NCI-H510A treated with DMSO at 0.1 percent for 48 hours (cell line): ENCODE measurements around the gene KLHDC3.
"Not testable (repeated sequence)": the region's sequence is repeated elsewhere in the genome, so short reads cannot be mapped to it uniquely, and the experiment has no call there.

ENCODE experiments used
- DNase-seq: peaks from one replicate; lab custom pipeline; 2025; lab: John Stamatoyannopoulos, UW

KLHDC3 gene

DNA sequence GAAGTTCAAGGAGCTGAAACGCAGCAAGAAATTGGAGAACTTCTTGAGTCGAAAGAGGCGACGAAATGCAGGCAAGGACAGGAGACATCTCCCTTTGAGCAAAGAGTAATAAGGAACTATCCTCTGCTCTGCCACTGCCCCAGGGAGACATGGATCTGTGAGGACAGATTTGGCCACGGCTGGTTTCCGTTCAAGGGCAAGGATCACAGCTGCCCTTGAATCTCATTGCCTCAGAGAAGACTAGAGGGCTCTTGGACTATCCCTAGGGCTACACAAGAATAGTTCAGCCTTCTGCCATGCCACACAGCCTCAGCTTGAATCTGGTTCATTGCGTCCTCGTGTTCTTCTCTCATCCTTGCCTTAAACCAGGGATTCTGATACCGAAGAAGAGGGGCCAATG, 15.1 kb downstream of the KLHDC3 start:
- no peak for DNase-seq

DNA sequence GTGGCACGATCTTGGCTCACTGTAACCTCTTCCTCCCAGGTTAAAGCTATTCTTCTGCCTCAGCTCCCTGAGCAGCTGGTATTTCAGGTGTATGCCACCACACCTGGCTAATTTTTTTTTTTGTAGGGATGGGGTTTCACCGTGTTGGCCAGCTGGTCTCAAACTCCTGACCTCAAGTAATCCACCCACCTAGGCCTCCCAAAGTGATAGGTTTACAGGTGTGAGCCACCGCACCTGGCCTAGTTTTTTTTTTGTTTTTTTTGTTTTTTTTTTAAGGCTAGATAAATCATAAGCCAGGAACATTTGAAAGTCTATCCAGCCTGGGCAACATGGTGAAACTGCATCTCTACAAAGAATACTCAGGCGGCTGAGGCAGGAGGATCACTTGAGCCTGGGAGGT, 18.3 kb downstream of the KLHDC3 start:
- no peak for DNase-seq

DNA sequence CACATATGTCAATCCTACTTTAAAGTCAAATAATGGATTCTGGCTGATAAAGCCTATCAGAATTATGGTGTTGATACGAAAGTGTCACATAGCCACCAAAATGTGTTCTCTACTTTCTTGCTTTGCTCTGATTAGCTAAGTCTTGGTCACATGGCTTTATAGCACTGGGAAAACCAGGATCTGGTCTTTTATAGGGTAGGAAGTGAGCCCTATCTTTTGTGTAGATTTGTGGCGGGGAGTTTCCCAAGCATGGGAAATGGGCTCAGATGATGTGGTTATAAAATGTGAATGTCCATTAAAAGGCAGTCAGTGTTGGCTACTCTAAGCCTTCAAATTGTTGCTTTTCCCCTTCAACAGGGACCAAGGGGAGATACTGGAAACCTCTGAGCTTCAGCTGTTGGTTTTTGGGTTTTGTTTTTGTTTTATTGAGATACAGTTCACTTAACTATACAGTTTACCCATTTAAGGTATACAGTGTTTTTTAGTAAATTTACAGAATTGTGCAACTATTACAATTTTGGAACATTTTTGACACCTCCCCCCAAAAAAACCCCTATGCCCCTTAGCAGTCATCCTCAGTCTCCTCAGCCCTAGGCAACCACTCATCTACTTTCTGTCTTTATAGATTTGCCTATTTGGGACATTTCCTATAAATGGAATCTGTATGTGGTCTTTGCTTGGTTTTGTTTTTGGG, 19.6 kb downstream of the KLHDC3 start:
- no peak for DNase-seq

DNA sequence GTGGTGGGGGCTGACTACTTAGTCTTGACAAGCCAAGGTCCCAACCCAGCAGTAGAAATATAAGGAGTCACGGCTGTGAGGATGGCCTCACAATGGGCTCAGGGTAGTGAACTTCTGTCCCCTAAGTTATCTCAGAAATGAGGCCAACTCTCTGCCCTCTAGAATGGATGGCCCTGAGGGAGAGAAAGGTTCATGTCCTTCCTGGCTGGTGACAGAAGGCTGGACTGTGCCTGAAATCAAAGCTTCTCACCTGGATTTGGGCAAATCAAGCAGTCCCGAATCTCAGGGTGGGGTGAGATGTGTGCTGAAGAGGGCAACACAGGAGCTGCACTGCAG, 20.1 kb downstream of the KLHDC3 start:
- DNase-seq = no peak

DNA sequence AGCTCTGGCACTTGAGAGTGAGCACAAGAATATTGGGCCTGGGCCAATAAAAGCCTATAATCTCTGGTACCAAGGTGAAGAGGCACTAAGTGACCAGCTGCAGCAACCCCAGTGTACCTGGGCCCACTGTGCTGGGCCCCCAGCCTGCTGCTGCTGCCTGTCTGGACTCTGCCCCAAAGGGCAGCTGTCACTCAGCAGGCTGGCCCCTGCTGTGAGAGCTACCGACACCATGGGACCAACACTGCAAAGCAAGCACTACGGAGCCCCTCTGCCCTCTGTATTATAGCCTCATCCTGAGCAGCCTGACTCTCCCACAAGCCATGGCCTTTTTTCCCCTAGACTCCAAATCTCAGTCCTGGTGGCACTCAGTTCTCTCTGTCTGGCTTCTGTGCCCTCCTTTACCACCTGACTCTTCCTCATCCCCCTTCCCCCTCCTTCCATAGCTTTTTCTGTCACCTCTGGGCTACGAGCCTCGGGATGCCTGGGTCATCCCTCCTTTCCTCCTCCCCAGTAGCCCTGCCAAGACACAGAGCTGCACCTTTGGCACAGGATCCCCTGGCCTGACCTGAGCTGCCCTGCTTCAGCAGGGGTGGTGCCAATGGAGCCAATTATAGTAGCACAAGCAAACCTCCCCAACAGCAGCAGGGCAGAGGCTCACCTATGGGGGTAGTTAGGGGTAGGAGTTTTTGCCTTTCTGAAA, 21.6 kb downstream of the KLHDC3 start:
- no peak for DNase-seq

DNA sequence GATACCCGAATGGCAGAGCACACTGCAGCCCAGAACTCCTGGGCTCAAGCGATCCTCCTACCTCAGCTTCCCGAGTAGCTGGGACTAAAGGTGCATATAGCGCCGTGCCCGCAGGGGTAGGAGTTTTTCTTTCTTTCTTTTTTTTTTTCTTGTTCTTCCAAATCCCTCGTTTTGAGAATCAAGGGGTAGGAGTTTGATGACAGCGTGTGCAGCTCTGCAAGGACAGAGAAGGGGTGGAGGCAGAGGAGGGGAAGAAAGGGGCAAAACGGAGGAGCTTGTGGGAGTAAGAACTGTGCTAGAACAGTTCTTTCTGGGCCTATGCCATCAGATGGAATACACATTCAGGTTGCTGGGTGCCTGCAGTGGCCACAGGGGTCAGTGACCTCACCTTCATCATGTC, 22.7 kb downstream of the KLHDC3 start:
- DNase-seq = no peak

DNA sequence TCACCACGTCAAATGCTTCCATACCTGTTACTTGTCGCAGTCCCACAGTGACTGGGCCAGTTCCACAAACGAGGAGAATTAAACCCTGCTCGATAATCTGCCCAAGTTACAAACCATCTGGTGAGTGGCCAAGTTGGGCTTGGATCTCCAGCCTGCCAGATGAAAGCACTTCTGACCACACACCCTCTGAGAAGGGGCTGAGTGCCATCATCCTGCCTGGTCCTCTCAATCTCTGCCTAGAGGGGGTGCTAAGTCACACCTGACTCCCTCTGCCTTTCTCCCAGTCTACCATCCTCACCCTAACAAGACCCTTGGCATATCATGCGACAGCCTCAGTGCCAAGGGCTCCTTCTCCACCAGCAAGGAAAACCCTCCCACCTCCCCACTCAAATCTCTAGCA, 23.1 kb downstream of the KLHDC3 start:
- no peak for DNase-seq

DNA sequence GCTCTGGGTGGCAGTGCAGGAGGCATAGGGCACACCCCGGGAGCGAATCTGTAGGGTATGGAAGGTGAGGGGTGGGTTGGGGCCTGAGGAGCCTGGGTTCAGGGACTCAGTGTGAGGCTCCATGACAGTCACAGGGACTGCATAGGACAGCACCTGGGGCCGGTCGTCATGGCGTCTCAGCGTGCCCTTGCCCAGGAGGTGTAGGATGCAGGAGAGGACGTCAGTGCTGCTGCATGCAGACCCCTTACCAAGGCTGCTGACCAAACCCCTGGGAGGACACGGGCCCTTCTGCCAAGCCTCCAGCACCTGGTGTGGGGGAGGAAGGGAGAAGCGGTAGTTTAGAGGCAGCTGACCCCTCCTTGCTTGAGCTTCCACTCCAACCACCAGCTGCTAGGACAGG, 23.7 kb downstream of the KLHDC3 start:
- no peak for DNase-seq

DNA sequence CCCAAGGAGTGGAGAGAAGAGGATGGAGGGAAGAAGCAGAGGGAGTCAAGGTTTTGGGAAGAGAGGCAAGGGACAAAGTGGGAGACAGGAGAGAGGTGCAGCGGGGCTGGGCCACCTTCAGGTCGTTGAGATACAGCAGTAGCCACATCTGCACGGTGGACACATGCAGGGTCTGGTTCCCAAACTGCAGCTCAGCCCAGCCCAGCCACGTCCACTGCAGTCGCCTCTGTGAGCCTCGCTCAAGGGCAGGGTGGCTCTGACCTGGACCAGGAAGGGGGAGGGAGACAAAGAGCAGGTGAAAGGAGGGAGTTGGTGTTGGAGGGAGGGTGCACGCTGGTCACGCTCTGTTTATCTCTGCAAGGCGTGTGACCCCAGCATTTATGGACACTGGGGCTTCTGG, 24.7 kb downstream of the KLHDC3 start:
- no peak for DNase-seq

DNA sequence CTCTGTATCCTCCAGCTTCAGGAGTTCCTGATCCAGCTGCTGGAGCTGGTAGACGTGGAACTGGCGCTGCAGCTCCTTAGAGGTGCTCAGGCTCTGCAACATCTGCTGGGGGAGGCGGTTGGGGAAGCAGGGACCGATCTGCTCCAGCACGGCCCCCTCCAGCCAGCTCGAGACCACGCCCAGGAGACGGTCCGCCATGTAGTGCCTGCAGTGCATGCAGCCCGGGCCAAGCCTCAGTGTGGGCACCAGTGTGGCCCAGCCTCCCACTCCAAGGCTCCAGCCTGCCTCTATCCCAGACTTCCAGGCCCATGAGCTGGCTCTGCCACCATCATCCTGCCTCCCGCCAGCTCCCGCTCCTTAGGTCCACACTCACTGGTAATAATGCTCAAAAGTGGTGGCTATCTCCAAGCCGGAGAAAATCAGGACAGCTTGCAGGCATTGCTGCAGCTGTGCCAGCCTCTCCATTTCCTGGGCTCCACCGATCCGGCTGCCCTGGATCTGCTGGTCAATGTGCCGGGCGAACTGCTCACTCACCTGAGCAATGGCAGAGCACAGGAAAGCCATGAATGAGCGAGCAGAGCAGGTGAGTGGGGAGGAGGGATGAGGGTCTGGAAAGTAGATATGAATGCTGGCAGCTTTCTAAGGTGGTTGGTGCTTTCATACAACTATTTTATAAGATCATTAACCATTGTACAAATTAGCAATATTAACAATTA, 26.7 kb downstream of the KLHDC3 start:
- DNase-seq = no peak

DNA sequence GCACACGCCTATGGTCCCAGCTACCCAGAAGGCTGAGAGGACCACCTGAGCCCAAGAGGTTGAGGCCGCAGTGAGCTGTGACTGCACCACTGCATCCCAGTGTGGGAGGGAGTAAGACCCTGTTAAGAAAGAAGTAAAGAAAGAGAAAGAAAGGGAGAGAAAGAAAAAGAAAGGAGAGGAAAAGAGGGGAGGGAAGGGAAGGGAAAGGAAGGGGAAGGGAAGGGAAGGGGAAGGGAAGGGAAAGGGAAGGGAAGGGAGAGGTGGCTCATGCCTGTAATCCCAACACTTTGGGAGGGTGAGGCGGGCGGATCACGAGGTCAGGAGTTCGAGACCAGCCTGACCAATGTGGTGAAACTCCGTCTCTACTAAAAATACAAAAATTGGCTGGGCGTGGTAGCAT, 27.4 kb downstream of the KLHDC3 start:
- DNase-seq = not testable (repeated sequence)

DNA sequence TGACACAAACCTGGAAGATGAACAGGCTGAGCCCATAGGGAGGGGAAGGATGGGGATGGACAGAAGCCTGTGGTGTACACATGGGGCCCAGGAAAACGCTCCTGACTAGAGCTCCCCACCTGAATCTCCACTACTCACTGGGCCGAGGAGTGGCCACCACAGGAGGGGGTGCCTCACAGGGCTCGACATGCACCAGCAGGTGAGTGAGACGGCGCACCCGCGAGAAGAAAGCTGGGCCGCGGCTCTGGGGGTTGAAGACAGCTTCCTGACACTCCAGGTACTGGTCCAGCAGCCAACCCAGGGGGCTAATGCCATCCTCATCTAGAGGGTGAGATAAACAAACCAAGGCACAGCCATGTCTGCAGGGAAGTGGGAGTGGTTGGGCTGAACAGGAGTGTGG, 29.3 kb downstream of the KLHDC3 start:
- no peak for DNase-seq

DNA sequence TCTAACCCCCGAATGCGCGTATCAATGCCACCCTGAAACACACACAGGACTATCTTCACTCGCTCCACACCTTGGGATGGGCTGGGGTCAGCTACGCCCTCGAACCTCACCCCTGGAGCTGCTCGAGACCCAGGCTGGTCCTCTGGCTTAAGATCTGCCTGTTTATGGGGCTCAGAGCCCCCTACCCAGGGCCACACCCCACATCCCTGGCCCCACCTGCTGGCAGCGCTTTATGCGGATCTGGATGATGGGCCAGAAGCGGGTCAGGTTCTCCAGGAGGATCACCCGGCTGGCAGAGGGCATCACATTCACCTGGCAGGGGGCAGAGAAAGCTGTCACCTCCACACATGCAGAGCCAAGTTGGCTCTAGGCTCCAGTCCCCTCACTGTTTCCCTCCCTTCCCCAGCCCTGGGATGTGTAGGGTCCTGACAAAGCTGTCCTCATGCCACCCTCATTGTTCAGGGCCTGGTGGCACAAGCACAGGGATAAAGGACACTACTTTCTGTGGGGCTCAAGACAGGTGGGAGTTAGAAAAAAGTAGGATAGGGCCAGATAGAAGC, 31.4 kb downstream of the KLHDC3 start:
- DNase-seq = no peak

DNA sequence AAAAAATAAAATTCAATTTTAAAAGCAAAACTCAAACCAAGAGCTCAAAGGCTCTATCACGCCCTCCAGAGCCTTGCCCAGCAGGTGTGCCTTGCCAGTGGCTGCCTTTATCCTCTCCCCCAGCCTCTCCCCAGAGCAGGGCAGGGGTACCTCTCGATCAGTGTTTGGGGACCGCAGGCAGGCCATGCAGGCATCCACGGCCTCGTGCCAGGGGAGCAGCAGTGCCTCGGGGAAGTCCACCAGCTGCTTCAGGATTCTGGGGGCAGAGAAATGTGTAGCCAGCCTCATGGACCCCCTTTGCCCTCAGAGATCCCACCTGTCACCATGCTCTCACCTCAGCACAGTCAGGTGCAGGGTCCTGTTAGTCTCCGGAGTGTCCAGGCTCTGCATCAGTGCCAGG, 33.9 kb downstream of the KLHDC3 start:
- DNase-seq = no peak

DNA sequence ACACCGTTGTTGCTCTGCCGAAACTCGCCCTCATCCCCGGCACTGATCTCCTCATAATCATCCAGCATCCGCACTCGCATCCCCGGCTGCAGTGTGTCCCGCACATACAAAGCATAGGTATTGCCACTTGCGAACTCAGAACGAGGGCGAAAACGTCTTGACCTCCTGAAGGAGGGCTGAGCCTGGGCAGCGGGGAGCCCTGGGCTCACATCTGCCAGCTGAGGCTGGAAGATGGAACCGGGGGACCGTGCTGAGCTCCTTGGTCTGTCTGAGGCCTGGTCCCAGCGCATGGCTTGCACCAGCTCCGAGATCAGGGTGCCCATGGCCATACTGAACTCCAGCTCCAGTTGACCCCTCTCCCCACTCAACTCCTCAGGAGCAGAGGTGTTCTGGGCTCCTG, 36.9 kb downstream of the KLHDC3 start:
- DNase-seq = no peak

DNA sequence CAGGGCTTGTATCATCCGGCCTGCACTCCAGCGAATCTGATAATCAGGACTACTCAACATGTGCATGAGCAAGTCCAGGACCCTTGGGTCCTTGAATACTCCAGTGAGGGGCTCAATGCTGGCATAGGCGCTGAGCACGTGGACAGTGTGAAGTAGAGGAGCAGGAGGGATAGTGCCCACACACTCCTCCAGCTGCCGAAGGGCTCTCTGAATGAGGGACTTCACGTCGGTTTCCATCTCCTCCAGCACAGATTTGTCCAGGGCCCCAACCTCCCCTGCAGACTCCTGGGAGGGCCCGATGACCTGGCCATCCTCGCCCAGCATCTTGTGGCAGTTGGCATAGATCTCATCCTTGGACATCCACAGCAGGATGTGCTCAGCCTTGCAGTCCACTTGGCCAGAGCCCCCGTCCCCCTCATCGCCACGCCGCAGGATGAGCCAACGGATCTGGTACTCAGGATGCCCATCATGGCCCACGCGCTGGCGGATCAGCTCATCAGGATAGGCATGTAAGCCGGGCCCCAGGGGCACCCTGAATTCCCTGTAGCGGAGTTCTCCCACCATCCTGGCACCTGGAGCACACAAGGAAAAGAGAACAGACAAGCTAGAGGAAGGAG, 38.3 kb downstream of the KLHDC3 start:
- DNase-seq = no peak

DNA sequence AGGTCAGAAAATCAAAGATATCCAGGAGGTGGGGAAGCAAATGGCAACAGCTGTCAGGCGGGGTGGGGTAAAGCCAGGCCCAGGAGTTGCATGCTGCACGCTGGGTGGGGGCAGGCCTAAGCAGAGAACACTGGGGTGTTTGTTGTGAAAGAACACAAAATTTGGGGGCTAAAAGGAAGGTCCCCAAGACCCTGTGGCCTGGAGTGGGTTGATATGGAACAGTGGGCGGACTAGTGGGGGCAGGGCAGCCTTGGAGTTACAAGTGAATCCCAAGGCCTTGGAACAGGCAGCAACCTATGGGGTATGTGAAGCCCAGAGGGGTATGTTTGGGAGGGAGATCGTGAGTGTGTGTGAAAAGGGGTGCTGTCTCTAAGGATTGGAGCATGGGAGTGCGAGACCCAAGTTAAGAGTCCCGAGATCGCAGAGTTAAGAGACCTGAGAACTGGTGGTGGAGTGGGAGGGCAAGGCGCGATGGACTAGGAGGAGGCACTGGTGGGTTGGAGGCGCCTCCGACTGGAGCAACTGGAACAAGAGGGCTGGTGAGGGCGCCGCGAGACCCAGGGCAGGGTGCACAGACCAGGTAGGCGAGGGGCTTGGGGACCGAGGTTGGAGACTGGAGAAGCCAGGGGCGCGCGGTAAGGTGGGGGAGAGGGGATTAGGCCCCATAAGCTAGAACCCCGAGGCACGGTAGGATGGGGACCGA, 38.9 kb downstream of the KLHDC3 start:
- DNase-seq = peak; percentile 24

DNA sequence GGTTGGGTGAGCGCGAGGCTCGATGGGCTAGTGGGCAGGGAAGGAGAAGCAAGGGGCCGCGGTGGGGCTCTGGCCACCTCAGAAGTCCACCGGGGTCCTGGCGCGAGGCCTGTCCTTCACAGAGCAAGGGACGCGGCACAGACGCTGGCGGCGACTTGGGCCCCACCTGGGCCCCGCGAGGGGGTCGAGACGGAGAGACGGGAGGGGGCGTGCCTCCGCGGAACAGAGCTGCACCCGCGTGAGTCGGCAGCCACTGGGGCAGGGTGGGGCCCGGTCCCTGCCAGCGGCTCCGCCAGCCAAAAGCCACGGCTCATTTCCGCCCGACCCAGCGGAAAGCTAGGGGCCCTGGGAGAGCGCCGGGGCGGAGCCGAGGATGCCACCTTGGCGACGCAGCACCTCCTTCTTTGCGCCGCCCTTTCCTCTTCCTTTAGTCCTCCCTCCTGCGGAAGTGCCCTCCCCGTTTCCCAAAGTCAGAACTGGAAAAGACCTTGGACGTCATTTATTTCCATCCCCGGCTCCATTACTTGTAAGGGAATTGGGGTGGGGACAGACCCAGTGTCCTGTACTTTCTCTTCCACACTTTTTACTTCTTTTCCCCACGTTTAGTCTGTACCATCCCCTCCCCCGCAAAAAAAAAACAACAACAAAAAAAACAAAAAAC, 39.6 kb downstream of the KLHDC3 start, which contains the start of gene CUL7:
Gene CUL7 (minus strand): TSS at position 307 of the 661 bp plus-strand sequence. CDS start 1,063 bp downstream, outside the sequence.
- peak; percentile 99 for DNase-seq

DNA sequence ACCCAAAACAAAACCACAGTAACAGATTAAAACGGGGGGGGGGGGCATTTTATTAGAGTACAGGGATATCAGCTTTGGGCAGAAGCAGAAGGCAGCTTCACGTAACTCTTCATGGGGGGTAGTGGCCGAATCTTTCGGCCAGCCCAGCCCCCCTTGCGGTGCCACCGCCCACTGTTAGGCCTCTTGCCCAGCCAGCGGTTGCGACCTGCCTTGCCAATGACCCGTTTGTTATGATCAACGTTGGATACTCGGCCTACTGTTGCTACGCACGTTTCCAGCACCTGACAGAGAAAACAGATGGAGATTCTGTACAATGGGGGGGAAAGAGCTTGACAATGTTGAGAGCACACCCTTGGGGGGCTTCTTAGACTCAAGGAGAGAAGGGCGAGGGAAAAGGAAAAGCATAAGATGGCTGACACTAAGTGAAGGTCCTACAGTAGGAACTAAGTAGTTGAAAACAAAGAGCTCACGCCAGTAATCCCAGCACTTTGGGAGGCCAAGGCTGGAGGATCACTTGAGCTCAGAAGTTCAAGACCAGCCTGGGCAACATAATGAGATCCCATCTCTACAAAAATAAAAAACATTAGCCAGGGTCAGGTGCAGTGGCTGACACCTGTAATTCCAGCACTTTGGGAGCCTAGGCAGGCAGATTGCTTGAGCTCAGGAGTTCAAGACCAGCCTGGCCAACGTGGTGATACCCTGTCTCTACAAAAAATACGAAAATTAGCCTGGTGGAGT, 40.3 kb downstream of the KLHDC3 start:
- no peak for DNase-seq

DNA sequence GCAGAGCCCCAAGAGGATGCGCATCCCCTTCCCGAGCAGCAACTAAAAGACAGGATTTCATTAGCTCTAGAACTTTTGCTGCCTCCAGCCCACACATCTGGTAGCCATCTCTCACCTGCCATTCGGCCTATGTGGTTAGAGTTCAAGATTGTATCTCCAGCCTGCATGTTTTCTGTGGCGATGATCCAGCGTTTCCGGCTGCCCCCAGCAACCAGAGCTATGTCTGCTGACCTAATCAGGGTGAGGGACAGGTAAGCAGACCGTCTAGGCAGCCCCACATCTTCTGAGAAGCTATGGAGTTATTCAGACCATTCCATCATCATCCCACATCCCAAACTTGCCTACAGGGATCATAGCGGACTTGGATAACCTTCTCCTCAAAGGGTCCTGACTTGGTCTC, 41.9 kb downstream of the KLHDC3 start:
- DNase-seq = no peak

DNA sequence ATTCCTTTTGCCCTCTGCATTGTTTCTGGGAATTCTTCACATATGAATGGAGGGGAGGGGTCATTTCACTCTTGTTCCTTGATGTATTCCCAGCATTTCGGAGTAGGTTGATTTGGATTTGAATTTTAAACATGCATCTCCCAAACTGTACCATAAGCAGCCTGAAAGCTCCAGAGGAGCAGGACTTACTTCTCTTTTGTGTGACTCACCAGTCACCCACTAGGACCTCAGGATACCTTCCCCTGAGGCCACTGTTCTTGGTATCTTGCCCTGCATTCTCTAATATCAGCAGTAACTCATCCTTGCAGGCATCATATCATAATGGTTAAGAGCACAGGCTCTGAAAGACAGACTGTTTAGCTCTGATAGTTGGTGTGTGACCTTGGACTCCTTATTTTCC, 44.5 kb downstream of the KLHDC3 start:
- DNase-seq = no peak
